Right lobe of liver (tissue), 6 donors: Measurements from ENCODE around the gene MAP3K20. TPM values are rescaled to one million over a fixed set of nuclear protein-coding genes. Genes with fewer than 3 reads are reported as not detected.

ENCODE experiments used
- ATAC-seq, 4 donors: fragments of 200-7000 bp; cut with Tn5 transposase; one replicate each; pipeline ENCODE4 v1.9.1; 2020; ENCODE audit warnings: mild to moderate bottlenecking in 4 of 4, moderate library complexity in 4 of 4
- DNase-seq, 3 donors: peaks; one replicate each; pipeline ENCODE4 v3.0.0-alpha.2; 2020
- H3K27ac ChIP-seq, 3 donors: fragments of 200-600 bp; one replicate each; pipeline ENCODE4 v1.8.0; 2022
- H3K27me3 ChIP-seq, 2 donors: fragments of 200-600 bp; one replicate each; pipeline ENCODE4 v1.8.0; 2022
- H3K36me3 ChIP-seq, 4 donors: fragments of 200-600 bp; sonication (generic) in 1 of 4; one replicate each; pipeline versions ENCODE4 v1.5.1 to v1.8.0; 2017 to 2022; ENCODE audit warnings: control low read depth in 1 of 4
- H3K4me1 ChIP-seq, 4 donors: fragments of 200-600 bp; sonication (generic) in 1 of 4; one replicate each; pipeline versions ENCODE4 v1.5.1 to v1.8.0; 2017 to 2022; ENCODE audit warnings: control low read depth in 1 of 4
- H3K4me3 ChIP-seq, 3 donors: fragments of 200-600 bp; one replicate each; pipeline ENCODE4 v1.8.0; 2022
- H3K9me3 ChIP-seq, 4 donors: fragments of 200-600 bp; sonication (generic) in 1 of 4; one replicate each; pipeline versions ENCODE4 v1.5.1 to v1.8.0; 2017 to 2022; ENCODE audit warnings: control low read depth in 1 of 4
- CTCF ChIP-seq, 4 donors: fragments of 200-600 bp in 3 of 4; fragments of 450-650 bp in 1 of 4; IDR thresholded peaks; one replicate each; pipeline versions ENCODE4 v1.5.1 to v1.8.0; 2016 to 2022; ENCODE audit warnings: antibody characterized with exemption in 4 of 4, mild to moderate bottlenecking in 2 of 4
- POLR2A ChIP-seq: fragments of 450-650 bp; IDR thresholded peaks from one replicate; pipeline ENCODE4 v1.6.1; 2017; ENCODE audit warnings: antibody characterized with exemption, mild to moderate bottlenecking
- WGBS: methylation state at CpG from one replicate; pipeline ENCODE4 v1.1.6; 2018; ENCODE audit warnings: low coverage, low lambda C conversion rate; ENCODE audit not compliant: insufficient coverage; ENCODE audit errors: missing lambda C conversion rate; 5-methylcytosine and 5-hydroxymethylcytosine counted together
- intact Hi-C, 2 donors: fragments of 100-400 bp; cut with DNase I; formaldehyde crosslinking; loops; one replicate each; pipeline versions ENCODE4 v1.11.2 to v1.14.1; 2022
- total RNA-seq, 6 experiments: library from RNA; depleted of rRNA in 2 of 6; stranded (reverse); fragments of >200 nt in 2 of 6; fragmentation: NEBNext Ultra II Directional in 3 of 6; extraction: Animal tissue kit (Norgen Biotek cat#: 25700) in 3 of 6; gene quantifications; one replicate each; pipeline versions ENCODE4 v1.1.0 to v1.2.4, GENCODE V29; 2016 to 2023
- donor health status: DM: no; HTN: yes; CAD: no.
- donor health status: DM: no; HTN: no; CAD: no.
- donor health status: DM: no; HTN: no; CAD: no.
- donor health status: DM: no; HTN: yes; CAD: no.
- donor health status: DM: no; HTN: yes; CAD: no.

The MAP3K20 gene
- total RNA-seq, 6 experiments from 2014 or later, result 16.0 to 36.8 (median 22.0) TPM

GRCh38 chr2:173106959-173107628, 31.4 kb downstream of the MAP3K20 start:
- no peak overlapping the region for H3K4me3 ChIP-seq
- ATAC-seq, result no peak
- TF ChIP-seq POLR2A, result no peak
- TF ChIP-seq CTCF (IDR thresholded peaks at IDR 0.05), result no peak

GRCh38 chr2:173107629-173108022, 32.0 kb downstream of the MAP3K20 start:
- Histone ChIP-seq H3K4me3 (no peak overlapping the region), H3K27ac (no peak overlapping the region), H3K4me1 (no peaks in the 10 kb centered on the region), H3K9me3 (no peaks in the 10 kb centered on the region), H3K36me3 (no peaks in the 10 kb centered on the region), H3K27me3 (no peaks in the 10 kb centered on the region)
- ATAC-seq (no peak), DNase-seq (no peak)
- 93% methylated on average over 6 of the region's 6 CpGs for WGBS
- TF ChIP-seq POLR2A, result no peak
- no peak for TF ChIP-seq CTCF (IDR thresholded peaks at IDR 0.05)
- intact Hi-C loops, result no loop called here

More at GRCh38 chr2:173106959-173107628, 31.4 kb downstream of the MAP3K20 start:
- Histone ChIP-seq H3K4me1 (peaks cover 0 to 2% (median 0%) of the 10 kb centered on the region in 4 donors), H3K27ac (no peak overlapping the region), H3K36me3 (no peaks in the 10 kb centered on the region), H3K9me3 (no peaks in the 10 kb centered on the region), H3K27me3 (no peaks in the 10 kb centered on the region)
- no peak for DNase-seq
- intact Hi-C loops, result no loop called here
- WGBS, result 98% methylated on average over 8 of the region's 8 CpGs

- Histone ChIP-seq H3K9me3 (no peaks in the 10 kb centered on the region), H3K27ac (no peak overlapping the region), H3K4me3 (no peak overlapping the region), H3K36me3 (no peaks in the 10 kb centered on the region), H3K4me1 (no peaks in the 10 kb centered on the region), H3K27me3 (no peaks in the 10 kb centered on the region)
- intact Hi-C loops, result no loop called here
- 79% methylated on average over 6 of the region's 6 CpGs for WGBS
- no peak for TF ChIP-seq POLR2A
- DNase-seq (no peak), ATAC-seq (no peak)
Measured at GRCh38 chr2:173109253-173110188, 33.9 kb downstream of the MAP3K20 start.

GRCh38 chr2:173117678-173118077, 42.0 kb downstream of the MAP3K20 start:
- DNase-seq (no peak), ATAC-seq (no peak)
- Histone ChIP-seq H3K4me1 (peaks cover 0 to 14% (median 6%) of the 10 kb centered on the region in 4 donors), H3K27me3 (no peaks in the 10 kb centered on the region), H3K27ac (no peak overlapping the region), H3K4me3 (no peak overlapping the region), H3K36me3 (no peaks in the 10 kb centered on the region), H3K9me3 (no peaks in the 10 kb centered on the region)
- intact Hi-C loops, result no loop called here
- TF ChIP-seq CTCF (IDR thresholded peaks at IDR 0.05) (no peak), POLR2A (no peak)

GRCh38 chr2:173118395-173118794, 42.7 kb downstream of the MAP3K20 start:
- no peaks in the 10 kb centered on the region for H3K27me3 ChIP-seq
- H3K36me3 ChIP-seq, result no peaks in the 10 kb centered on the region
- DNase-seq (no peak), ATAC-seq (no peak)
- H3K4me1 ChIP-seq, result peaks cover 0 to 14% (median 6%) of the 10 kb centered on the region in 4 donors
- H3K9me3 ChIP-seq, result no peaks in the 10 kb centered on the region
- WGBS, result 91% methylated on average over 1 of the region's 1 CpG
- intact Hi-C loops, result no loop called here
- H3K27ac ChIP-seq, result no peak overlapping the region
- H3K4me3 ChIP-seq, result no peak overlapping the region
- no peak for TF ChIP-seq POLR2A
- TF ChIP-seq CTCF (IDR thresholded peaks at IDR 0.05), result no peak
